Effector memory CD4-positive, alpha-beta T cell (primary cell): ENCODE results near the gene FBXL15.

ENCODE experiments used
- DNase-seq, 3 donors: peaks; one replicate each; pipeline ENCODE4 v3.0.0-alpha.2; 2020
- H3K27ac ChIP-seq: 2 replicates; pipeline ENCODE4 v1.7.0; 2013; ENCODE audit warnings: mild to moderate bottlenecking, low read length, moderate library complexity; ENCODE audit not compliant: insufficient read depth, poor library complexity, severe bottlenecking
- H3K27me3 ChIP-seq: replicated peaks from 2 replicates; pipeline ENCODE4 v1.7.0; 2013; ENCODE audit warnings: mild to moderate bottlenecking, low read length; ENCODE audit not compliant: insufficient read depth, control insufficient read depth, poor library complexity, severe bottlenecking
- H3K36me3 ChIP-seq: 2 replicates; pipeline ENCODE4 v1.7.0; 2013; ENCODE audit warnings: mild to moderate bottlenecking, low read length, moderate library complexity; ENCODE audit not compliant: control insufficient read depth, insufficient read depth
- H3K4me1 ChIP-seq: 2 replicates; pipeline ENCODE4 v1.7.0; 2013; ENCODE audit warnings: low read length, mild to moderate bottlenecking; ENCODE audit not compliant: control insufficient read depth, insufficient read depth, poor library complexity, severe bottlenecking
- H3K4me3 ChIP-seq: 2 replicates; pipeline ENCODE4 v1.7.0; 2013; ENCODE audit warnings: low read length, low read depth, mild to moderate bottlenecking; ENCODE audit not compliant: insufficient read depth, poor library complexity, severe bottlenecking
- H3K9me3 ChIP-seq: 2 replicates; pipeline ENCODE4 v1.7.0; 2013; ENCODE audit warnings: mild to moderate bottlenecking, low read length, moderate library complexity; ENCODE audit not compliant: control insufficient read depth

FBXL15 gene

GRCh38 chr10:102389894-102390293 is 30.7 kb upstream of the FBXL15 start:
- H3K4me3 ChIP-seq: no peak overlapping the region
- peaks cover 7% of the 10 kb centered on the region for H3K4me1 ChIP-seq
- DNase-seq: no peak
- no peaks in the 10 kb centered on the region for H3K36me3 ChIP-seq
- H3K9me3 ChIP-seq: no peaks in the 10 kb centered on the region
- H3K27ac ChIP-seq: no peak overlapping the region
- H3K27me3 ChIP-seq: no peaks in the 10 kb centered on the region

- Histone ChIP-seq H3K9me3 (no peaks in the 10 kb centered on the region), H3K4me3 (no peak overlapping the region), H3K27me3 (no peaks in the 10 kb centered on the region), H3K4me1 (peaks cover 24% of the 10 kb centered on the region), H3K36me3 (peaks cover 8% of the 10 kb centered on the region), H3K27ac (no peak overlapping the region)
- DNase-seq: no peak
Measured at GRCh38 chr10:102392306-102392705, 28.3 kb upstream of the FBXL15 start.

GRCh38 chr10:102393411-102394078 is 27.1 kb upstream of the FBXL15 start:
- Histone ChIP-seq H3K27ac (peak overlapping the region; percentile 100), H3K27me3 (no peaks in the 10 kb centered on the region), H3K4me1 (peaks cover 26% of the 10 kb centered on the region), H3K9me3 (no peaks in the 10 kb centered on the region), H3K4me3 (peak overlapping the region; percentile 84), H3K36me3 (peaks cover 19% of the 10 kb centered on the region)
- DNase-seq: no peak

- peak overlapping the region; percentile 84 for H3K4me3 ChIP-seq
Measured at GRCh38 chr10:102394079-102394800, 26.4 kb upstream of the FBXL15 start.

GRCh38 chr10:102394801-102395399 is 25.7 kb upstream of the FBXL15 start:
- peaks cover 21% of the 10 kb centered on the region for H3K36me3 ChIP-seq
- peaks cover 30% of the 10 kb centered on the region for H3K4me1 ChIP-seq
- H3K27ac ChIP-seq: peak overlapping the region; percentile 100
- H3K4me3 ChIP-seq: peak overlapping the region; percentile 84
- DNase-seq: peak; percentile 51 to 64 (median 52)
- no peaks in the 10 kb centered on the region for H3K27me3 ChIP-seq
- H3K9me3 ChIP-seq: no peaks in the 10 kb centered on the region

More at GRCh38 chr10:102394079-102394800, 26.4 kb upstream of the FBXL15 start:
- Histone ChIP-seq H3K9me3 (no peaks in the 10 kb centered on the region), H3K27ac (peak overlapping the region; percentile 100), H3K36me3 (peaks cover 21% of the 10 kb centered on the region), H3K4me1 (peaks cover 26% of the 10 kb centered on the region), H3K27me3 (no peaks in the 10 kb centered on the region)
- peak; percentile 99 for DNase-seq

GRCh38 chr10:102395400-102396316 is 25.0 kb upstream of the FBXL15 start, which contains the start of gene NFKB2:
TSS of gene NFKB2 (plus strand) at chr10:102395705. CDS start at chr10:102395960, 255 bp downstream.
- peak; percentile 90 to 91 (median 90) for DNase-seq
- H3K27me3 ChIP-seq: no peaks in the 10 kb centered on the region
- H3K4me3 ChIP-seq: peak within 1 kb of the TSS; percentile 84
- no peaks in the 10 kb centered on the region for H3K9me3 ChIP-seq
- H3K36me3 ChIP-seq: peaks cover 28% of the 10 kb centered on the region
- H3K4me1 ChIP-seq: peaks cover 32% of the 10 kb centered on the region
- peak within 1 kb of the TSS; percentile 100 for H3K27ac ChIP-seq

- Histone ChIP-seq H3K9me3 (no peaks in the 10 kb centered on the region), H3K4me3 (peak overlapping the region; percentile 84), H3K36me3 (peaks cover 34% of the 10 kb centered on the region), H3K27ac (peak overlapping the region; percentile 100), H3K27me3 (no peaks in the 10 kb centered on the region), H3K4me1 (peaks cover 32% of the 10 kb centered on the region)
- no peak for DNase-seq
Measured at GRCh38 chr10:102396317-102396650, 24.4 kb upstream of the FBXL15 start.

GRCh38 chr10:102396730-102397151 is 23.9 kb upstream of the FBXL15 start:
- H3K4me3 ChIP-seq: peak overlapping the region; percentile 84
- H3K9me3 ChIP-seq: no peaks in the 10 kb centered on the region
- H3K4me1 ChIP-seq: peaks cover 32% of the 10 kb centered on the region
- peaks cover 39% of the 10 kb centered on the region for H3K36me3 ChIP-seq
- peak overlapping the region; percentile 100 for H3K27ac ChIP-seq
- DNase-seq: no peak
- H3K27me3 ChIP-seq: no peaks in the 10 kb centered on the region
